Stimulated activated CD8-positive, alpha-beta memory T cell treated with anti-CD3 and anti-CD28 coated beads, Interleukin-15, amount 100 ng/mL, for 1 hour (primary cell): ENCODE data around the gene P4HA1.
"Not testable (repeated sequence)": the region's sequence is repeated elsewhere in the genome, so short reads cannot be mapped to it uniquely, and the experiment has no call there.

Experiments
- DNase-seq: peaks from one replicate; pipeline ENCODE4 v3.0.0-alpha.2; 2020; ENCODE audit warnings: low read depth

Gene P4HA1

GRCh38 chr10:73096449-73097304 lies at the start of gene P4HA1:
TSS of gene P4HA1 (minus strand) at chr10:73096866. CDS start at chr10:73074883, 21,983 bp downstream.
- DNase-seq, result peak; percentile 94

GRCh38 chr10:73141603-73142002 lies 44.9 kb upstream of the P4HA1 start:
- no peak for DNase-seq

GRCh38 chr10:73139251-73139650 lies 42.6 kb upstream of the P4HA1 start:
- DNase-seq, result no peak

GRCh38 chr10:73136627-73137026 lies 40.0 kb upstream of the P4HA1 start:
- DNase-seq, result no peak

- DNase-seq, result no peak
Measured at GRCh38 chr10:73134727-73135126, 38.1 kb upstream of the P4HA1 start.

- no peak for DNase-seq
Measured at GRCh38 chr10:73131913-73132686, 35.4 kb upstream of the P4HA1 start.

GRCh38 chr10:73131301-73131700 lies 34.6 kb upstream of the P4HA1 start:
- DNase-seq, result no peak

- DNase-seq, result no peak
Measured at GRCh38 chr10:73126343-73126742, 29.7 kb upstream of the P4HA1 start.

GRCh38 chr10:73119952-73120351 lies 23.3 kb upstream of the P4HA1 start:
- DNase-seq, result no peak

- DNase-seq, result no peak
Measured at GRCh38 chr10:73119457-73119856, 22.8 kb upstream of the P4HA1 start.

- no peak for DNase-seq
Measured at GRCh38 chr10:73117976-73118743, 21.5 kb upstream of the P4HA1 start.

- DNase-seq, result no peak
Measured at GRCh38 chr10:73116017-73116416, 19.4 kb upstream of the P4HA1 start.

- no peak for DNase-seq
Measured at GRCh38 chr10:73113551-73113950, 16.9 kb upstream of the P4HA1 start.

GRCh38 chr10:73112032-73112431 lies 15.4 kb upstream of the P4HA1 start:
- DNase-seq, result not testable (repeated sequence)

- no peak for DNase-seq
Measured at GRCh38 chr10:73110345-73110849, 13.7 kb upstream of the P4HA1 start, which contains the start of gene NUDT13. TSS of gene NUDT13 (plus strand) at chr10:73110455. CDS start at chr10:73114366, 3,911 bp downstream.

- not testable (repeated sequence) for DNase-seq
Measured at GRCh38 chr10:73109248-73109652, 12.6 kb upstream of the P4HA1 start.

GRCh38 chr10:73106301-73106700 lies 9.6 kb upstream of the P4HA1 start:
- DNase-seq, result no peak

GRCh38 chr10:73099141-73099540 lies 2.5 kb upstream of the P4HA1 start:
- no peak for DNase-seq

- DNase-seq, result no peak
Measured at GRCh38 chr10:73097305-73097670, 622 bp upstream of the P4HA1 start.

- DNase-seq, result peak; percentile 41
Measured at GRCh38 chr10:73096041-73096448, 621 bp downstream of the P4HA1 start.

GRCh38 chr10:73095481-73096021 lies 1.1 kb downstream of the P4HA1 start:
- DNase-seq, result no peak

GRCh38 chr10:73094986-73095480 lies 1.6 kb downstream of the P4HA1 start:
- no peak for DNase-seq
